ENCODE data around the gene RBM26.

- TF ChIP-seq CTCF (IDR thresholded peaks at IDR 0.05): no peak
- no peak for TF ChIP-seq POLR2A (IDR thresholded peaks at IDR 0.05)
Observed at GRCh38 chr13:79281339-79281747, 124.7 kb downstream of the RBM26 start.

Measured in Peyer's patch (tissue), 4 donors.